Caco-2 (cell line): ENCODE measurements around the gene PRDX2. TPM values are rescaled to one million over a fixed set of nuclear protein-coding genes. Genes with fewer than 3 reads are reported as not detected.

Experiments
- BruUV-seq: library from RNA; stranded (reverse); fragments of 400-500 nt; replicated peaks from 2 replicates; lab custom pipeline; 2021; lab: Mats Ljungman, UMichigan
- CTCF ChIA-PET: fragments of 300-600 bp; sonication (Branson Sonifier 250); formaldehyde crosslinking; loops from one replicate; lab custom pipeline; 2022; ENCODE audit warnings: antibody characterized with exemption; lab: Charles Lee
- POLR2A ChIA-PET: fragments of 300-600 bp; sonication (Branson Sonifier 250); formaldehyde crosslinking; loops from one replicate; lab custom pipeline; 2022; ENCODE audit warnings: antibody characterized with exemption; lab: Charles Lee
- DNase-seq, 2 experiments: peaks; one replicate each; pipeline versions ENCODE4 v3.0.0 to v3.0.0-alpha.2; 2020 to 2022
- H3K27me3 ChIP-seq: replicated peaks from 2 replicates; pipeline ENCODE4 v1.6.0; 2011; ENCODE audit warnings: low read length; ENCODE audit not compliant: control insufficient read depth, insufficient read depth
- H3K36me3 ChIP-seq: 2 replicates; pipeline ENCODE4 v1.5.1; 2011; ENCODE audit warnings: low read length; ENCODE audit not compliant: control insufficient read depth, insufficient read depth
- H3K4me1 ChIP-seq: fragments of 250-450 bp; sonication (Bioruptor Pico); 2 replicates; pipeline ENCODE4 v1.5.1; 2020; ENCODE audit warnings: mild to moderate bottlenecking
- H3K4me3 ChIP-seq: 2 replicates; pipeline ENCODE4 v1.5.1; 2011; ENCODE audit warnings: low read depth, mild to moderate bottlenecking, control low read depth, low read length
- H3K9me3 ChIP-seq: fragments of 250-450 bp; sonication (Bioruptor Pico); 2 replicates; pipeline ENCODE4 v1.5.1; 2020; ENCODE audit warnings: mild to moderate bottlenecking, moderate library complexity
- H3K27ac Mint-ChIP-seq: one replicate; pipeline ENCODE4 v1.8.0; 2022; ENCODE audit warnings: mixed read lengths; ENCODE audit not compliant: unreplicated experiment
- H3K27me3 Mint-ChIP-seq: one replicate; pipeline ENCODE4 v1.8.0; 2022; ENCODE audit warnings: mixed read lengths; ENCODE audit not compliant: insufficient read depth, unreplicated experiment
- H3K36me3 Mint-ChIP-seq: one replicate; pipeline ENCODE4 v1.8.0; 2022; ENCODE audit warnings: mild to moderate bottlenecking, mixed read lengths; ENCODE audit not compliant: insufficient read depth, unreplicated experiment
- H3K4me1 Mint-ChIP-seq: one replicate; pipeline ENCODE4 v1.8.0; 2022; ENCODE audit warnings: low read depth, mixed read lengths; ENCODE audit not compliant: unreplicated experiment
- H3K4me3 Mint-ChIP-seq: one replicate; pipeline ENCODE4 v1.8.0; 2022; ENCODE audit warnings: mild to moderate bottlenecking, moderate library complexity, mixed read lengths; ENCODE audit not compliant: unreplicated experiment
- H3K9me3 Mint-ChIP-seq: one replicate; pipeline ENCODE4 v1.8.0; 2022; ENCODE audit warnings: mixed read lengths; ENCODE audit not compliant: unreplicated experiment
- CTCF ChIP-seq, 2 experiments: fragments of 200-600 bp in 1 of 2; IDR thresholded peaks; 1 replicate in 1 of 2; 2 replicates in 1 of 2; pipeline versions ENCODE4 v1.5.1 to v1.8.0; 2011 to 2022; ENCODE audit warnings: antibody characterized with exemption in 1 of 2, control low read depth in 1 of 2, inconsistent platforms in 1 of 2, low read depth in 1 of 2, low read length in 1 of 2, mild to moderate bottlenecking in 1 of 2, moderate library complexity in 1 of 2; ENCODE audit not compliant: insufficient read depth in 1 of 2, severe bottlenecking in 1 of 2, unreplicated experiment in 1 of 2
- intact Hi-C: fragments of 100-400 bp; cut with micrococcal nuclease; formaldehyde crosslinking; loops from one replicate; pipeline ENCODE4 v1.10.0; 2022; ENCODE audit not compliant: unreplicated experiment
- total RNA-seq: library from RNA; stranded (reverse); gene quantifications from 2 replicates; pipeline ENCODE4 v1.2.3, GENCODE V29; 2022

The PRDX2 gene
- total RNA-seq, 1 experiment from 2014 or later: 265 TPM

- Mint-ChIP-seq H3K27ac (peak within 1 kb of the TSS; percentile 84), H3K36me3 (peaks cover 18% of the 10 kb centered on the region), H3K4me1 (peaks cover 7% of the 10 kb centered on the region), H3K9me3 (no peaks in the 10 kb centered on the region), H3K27me3 (no peaks in the 10 kb centered on the region), H3K4me3 (peak within 1 kb of the TSS; percentile 99)
- Histone ChIP-seq H3K4me1 (peaks cover 8% of the 10 kb centered on the region; the same call in 1 of the 2 replicates), H3K36me3 (no peaks in the 10 kb centered on the region; the same call in 1 of the 2 replicates), H3K9me3 (no peaks in the 10 kb centered on the region), H3K27me3 (no peaks in the 10 kb centered on the region), H3K4me3 (peak within 1 kb of the TSS; percentile 73)
- no TSS peak for BruUV-seq
- POLR2A ChIA-PET: interaction anchor here (0.5 to 1.5 kb wide), 8 partner anchors 15 to 1834 kb away, joined by 3 to 10 read pairs (median 3); partner anchors contain the start of genes GET3 and JUNB
- CTCF ChIA-PET: interaction anchor here (0.7 to 1.3 kb wide), 5 partner anchors 14 to 84 kb away, joined by 3 to 4 read pairs (median 3); partner anchors contain the start of gene GCDH
- TF ChIP-seq CTCF (IDR thresholded peaks at IDR 0.05; ENCODE audit: insufficient read depth in 1 of 2, low read depth in 1 of 2, low read length in 1 of 2, severe bottlenecking in 1 of 2, unreplicated experiment in 1 of 2): no peak
- DNase-seq: peak; percentile 84 to 90
- intact Hi-C loops: no loop called here
Observed at GRCh38 chr19:12806242-12807081, 4.9 kb upstream of the PRDX2 start, which contains the start of gene RNASEH2A. Gene RNASEH2A, plus strand, starts transcription at chr19:12806584. Its CDS starts 90 bp downstream, at chr19:12806674.

- TF ChIP-seq CTCF (IDR thresholded peaks at IDR 0.05; ENCODE audit: insufficient read depth in 1 of 2, low read depth in 1 of 2, low read length in 1 of 2, severe bottlenecking in 1 of 2, unreplicated experiment in 1 of 2): no peak
- Mint-ChIP-seq H3K9me3 (no peaks in the 10 kb centered on the region), H3K4me1 (peaks cover 7% of the 10 kb centered on the region), H3K27ac (no peak overlapping the region), H3K36me3 (peaks cover 18% of the 10 kb centered on the region), H3K27me3 (no peaks in the 10 kb centered on the region), H3K4me3 (no peak overlapping the region)
- Histone ChIP-seq H3K27me3 (no peaks in the 10 kb centered on the region), H3K36me3 (no peaks in the 10 kb centered on the region; the same call in none of the 2 replicates), H3K9me3 (no peaks in the 10 kb centered on the region), H3K4me1 (peaks cover 8% of the 10 kb centered on the region; the same call in 1 of the 2 replicates), H3K4me3 (no peak overlapping the region)
- no TSS peak for BruUV-seq
- no peak for DNase-seq
- ChIA-PET POLR2A (interaction anchor here (0.8 kb wide), 1 partner anchor 11 kb away, joined by 3 read pairs; no protein-coding TSS in a partner anchor), CTCF (no interaction called here)
- intact Hi-C loops: loop anchor here (5.0 kb wide), 1 partner anchor 33 kb away; the partner anchor contains the start of gene MAST1
Observed at GRCh38 chr19:12804051-12804450, 2.5 kb upstream of the PRDX2 start.
